Smooth muscle cell (in vitro differentiated cells): ENCODE results near the gene ARHGAP44. TPM values are rescaled to one million over a fixed set of nuclear protein-coding genes. Genes with fewer than 3 reads are reported as not detected.

ENCODE experiments used
- DNase-seq: peaks from one replicate; lab custom pipeline; 2025; ENCODE audit not compliant: unreplicated experiment; lab: John Stamatoyannopoulos, UW
- H2AFZ ChIP-seq: fragments of 200-600 bp; sonication (generic); 2 replicates; pipeline ENCODE4 v1.6.0; 2016; ENCODE audit warnings: antibody characterized with exemption, low read depth, mild to moderate bottlenecking
- H3F3A ChIP-seq: fragments of 200-600 bp; sonication (generic); 2 replicates; pipeline ENCODE4 v1.6.0; 2017; ENCODE audit warnings: antibody characterized with exemption, low read depth
- H3K27ac ChIP-seq: fragments of 200-600 bp; sonication (generic); 2 replicates; pipeline ENCODE4 v1.5.1; 2016; ENCODE audit warnings: low read depth, mild to moderate bottlenecking
- H3K27me3 ChIP-seq: fragments of 200-600 bp; sonication (generic); 2 replicates; pipeline ENCODE4 v1.6.1; 2016; ENCODE audit warnings: low read depth, mild to moderate bottlenecking
- H3K36me3 ChIP-seq: fragments of 200-600 bp; sonication (generic); 2 replicates; pipeline ENCODE4 v1.5.1; 2016; ENCODE audit warnings: low read depth
- H3K4me1 ChIP-seq: fragments of 200-600 bp; sonication (generic); 2 replicates; pipeline ENCODE4 v1.5.1; 2016; ENCODE audit warnings: low read depth
- H3K4me2 ChIP-seq: fragments of 200-600 bp; sonication (generic); 2 replicates; pipeline ENCODE4 v1.6.0; 2016; ENCODE audit warnings: mild to moderate bottlenecking
- H3K4me3 ChIP-seq: fragments of 200-600 bp; sonication (generic); 2 replicates; pipeline ENCODE4 v1.5.1; 2016; ENCODE audit warnings: mild to moderate bottlenecking
- H3K79me2 ChIP-seq: fragments of 200-600 bp; sonication (generic); 2 replicates; pipeline ENCODE4 v1.6.0; 2016; ENCODE audit warnings: low read depth, mild to moderate bottlenecking
- H3K9ac ChIP-seq: fragments of 200-600 bp; sonication (generic); 2 replicates; pipeline ENCODE4 v1.6.0; 2016; ENCODE audit warnings: low read depth
- H3K9me3 ChIP-seq: fragments of 200-600 bp; sonication (generic); replicated peaks from 2 replicates; pipeline ENCODE4 v1.5.1; 2016; ENCODE audit warnings: low read depth
- H4K20me1 ChIP-seq: fragments of 200-600 bp; sonication (generic); 2 replicates; pipeline ENCODE4 v1.6.0; 2016; ENCODE audit warnings: low read depth
- CTCF ChIP-seq: fragments of 200-600 bp; sonication (generic); IDR thresholded peaks from 2 replicates; pipeline ENCODE4 v1.5.1; 2017; ENCODE audit warnings: borderline replicate concordance, mild to moderate bottlenecking, antibody characterized with exemption; ENCODE audit not compliant: insufficient read depth, poor library complexity, severe bottlenecking
- WGBS: methylation state at CpG from one replicate; pipeline ENCODE4 v1.1.7; 2016; ENCODE audit warnings: low lambda C conversion rate; 5-methylcytosine and 5-hydroxymethylcytosine counted together
- polyA plus RNA-seq: library from polyadenylated mRNA; unstranded; fragments of >200 nt; fragmentation: Nextera tagmentation; extraction: Ambion mirVana; gene quantifications from 2 replicates; pipeline ENCODE4 v1.2.1, GENCODE V29; 2016
- total RNA-seq: library from RNA; depleted of rRNA; stranded (reverse); fragments of >200 nt; gene quantifications from 2 replicates; pipeline ENCODE4 v1.2.3, GENCODE V29; 2014

Gene ARHGAP44
- total and polyA plus RNA-seq, 2 experiments from 2014 or later: 1.3 to 2.0 TPM

- peak overlapping the region; percentile 77 for H3K4me3 ChIP-seq
- no peak for DNase-seq
- no peak overlapping the region for H3K9ac ChIP-seq
- no peaks in the 10 kb centered on the region for H3K36me3 ChIP-seq
- WGBS: 2% methylated on average over 16 of the region's 16 CpGs
- no peaks in the 10 kb centered on the region for H3K79me2 ChIP-seq
- no peaks in the 10 kb centered on the region for H3K9me3 ChIP-seq
- no peaks in the 10 kb centered on the region for H4K20me1 ChIP-seq
- H3K4me1 ChIP-seq: no peaks in the 10 kb centered on the region
- H3K4me2 ChIP-seq: peak overlapping the region; percentile 96
- TF ChIP-seq CTCF: no peak
- H2AFZ ChIP-seq: peak overlapping the region; percentile 91
- no peaks in the 10 kb centered on the region for H3F3A ChIP-seq
- H3K27ac ChIP-seq: no peak overlapping the region
- H3K27me3 ChIP-seq: peaks cover 29% of the 10 kb centered on the region
These were observed 220 bp upstream of the ARHGAP44 start for GRCh38 chr17:12789075-12789480.

GRCh38 chr17:12790249-12791106 is 1.2 kb downstream of the ARHGAP44 start:
- Histone ChIP-seq H2AFZ (peak overlapping the region; percentile 91), H3K9ac (no peak overlapping the region), H3K36me3 (no peaks in the 10 kb centered on the region), H3F3A (no peaks in the 10 kb centered on the region), H3K79me2 (no peaks in the 10 kb centered on the region), H4K20me1 (no peaks in the 10 kb centered on the region), H3K27me3 (peaks cover 24% of the 10 kb centered on the region), H3K27ac (no peak overlapping the region), H3K9me3 (no peaks in the 10 kb centered on the region), H3K4me3 (peak overlapping the region; percentile 77), H3K4me1 (no peaks in the 10 kb centered on the region), H3K4me2 (peak overlapping the region; percentile 96)
- 13% methylated on average over 25 of the region's 27 CpGs for WGBS
- no peak for TF ChIP-seq CTCF
- DNase-seq: no peak

- Histone ChIP-seq H3K4me3 (no peak overlapping the region), H3K9me3 (no peaks in the 10 kb centered on the region), H3K79me2 (no peaks in the 10 kb centered on the region), H3K9ac (no peak overlapping the region), H3K27ac (no peak overlapping the region), H3F3A (no peaks in the 10 kb centered on the region), H4K20me1 (no peaks in the 10 kb centered on the region), H3K4me1 (no peaks in the 10 kb centered on the region), H3K36me3 (no peaks in the 10 kb centered on the region), H2AFZ (no peak overlapping the region), H3K4me2 (no peak overlapping the region), H3K27me3 (peaks cover 11% of the 10 kb centered on the region)
- no peak for DNase-seq
- no peak for TF ChIP-seq CTCF
- WGBS: 54% methylated on average over 6 of the region's 6 CpGs
These were observed 5.7 kb downstream of the ARHGAP44 start for GRCh38 chr17:12794919-12795532.
